ENCODE results near the gene LY6G6C. TPM values are rescaled to one million over a fixed set of nuclear protein-coding genes. Genes with fewer than 3 reads are reported as not detected.

LY6G6C gene
- total and polyA plus RNA-seq, 2 of the 13 experiments (the other 11 are each of a cell fraction or from before 2014, with no cell fraction given) = 0.15 TPM; not detected in 1

GRCh38 chr6:31737315-31737990 is 15.9 kb upstream of the LY6G6C start (continued):
- TF ChIP-seq HNF1B (CRISPR knock-in tag; IDR thresholded peaks at IDR 0.05) (peak; percentile 72), ZNF660 (CRISPR knock-in tag; IDR thresholded peaks at IDR 0.05; ENCODE audit: borderline replicate concordance, low read depth) (no peak), RFXAP (CRISPR knock-in tag; IDR thresholded peaks at IDR 0.05; ENCODE audit: borderline replicate concordance) (0 out of 2 replicates have a peak, but pooled peaks have one; percentile 62), RERE (CRISPR knock-in tag; IDR thresholded peaks at IDR 0.05; ENCODE audit: low read depth) (peak; percentile 77), SALL1 (CRISPR knock-in tag; IDR thresholded peaks at IDR 0.05) (peak; percentile 72), CCAR2 (optimal IDR thresholded peaks at IDR 0.05; ENCODE audit: low read depth, low read length) (no peak), ZNF891 (CRISPR knock-in tag; IDR thresholded peaks at IDR 0.05) (no peak), MEIS2 (CRISPR knock-in tag; IDR thresholded peaks at IDR 0.05) (peak; percentile 79), EP300 (IDR thresholded peaks at IDR 0.05; ENCODE audit: low read depth in 2 of 2, low read length in 2 of 2) (peak; percentile 83 to 94; a peak in 3 of 4 replicates), EP300 (CRISPR knock-in tag; IDR thresholded peaks at IDR 0.05; ENCODE audit: borderline replicate concordance) (peak; percentile 90), SP1 (IDR thresholded peaks at IDR 0.05) (no peak), SP1 (CRISPR knock-in tag; IDR thresholded peaks at IDR 0.05) (peak; percentile 39; the same call in 1 of the 2 replicates), SIN3B (IDR thresholded peaks at IDR 0.05; ENCODE audit: low read length) (no peak), ZNF34 (CRISPR knock-in tag; IDR thresholded peaks at IDR 0.05; ENCODE audit: borderline replicate concordance) (no peak), FOSL1 (CRISPR knock-in tag; IDR thresholded peaks at IDR 0.05; ENCODE audit: borderline replicate concordance) (no peak), MYC (CRISPR knock-in tag; IDR thresholded peaks at IDR 0.05; ENCODE audit: borderline replicate concordance) (peak; percentile 57; the same call in 1 of the 2 replicates)

All from HepG2 (cell line).